ENCODE results near the gene DIS3L2. TPM values are rescaled to one million over a fixed set of nuclear protein-coding genes. Genes with fewer than 3 reads are reported as not detected.

DIS3L2 gene
- total RNA-seq, 1 donor: 24.9 TPM

DNA sequence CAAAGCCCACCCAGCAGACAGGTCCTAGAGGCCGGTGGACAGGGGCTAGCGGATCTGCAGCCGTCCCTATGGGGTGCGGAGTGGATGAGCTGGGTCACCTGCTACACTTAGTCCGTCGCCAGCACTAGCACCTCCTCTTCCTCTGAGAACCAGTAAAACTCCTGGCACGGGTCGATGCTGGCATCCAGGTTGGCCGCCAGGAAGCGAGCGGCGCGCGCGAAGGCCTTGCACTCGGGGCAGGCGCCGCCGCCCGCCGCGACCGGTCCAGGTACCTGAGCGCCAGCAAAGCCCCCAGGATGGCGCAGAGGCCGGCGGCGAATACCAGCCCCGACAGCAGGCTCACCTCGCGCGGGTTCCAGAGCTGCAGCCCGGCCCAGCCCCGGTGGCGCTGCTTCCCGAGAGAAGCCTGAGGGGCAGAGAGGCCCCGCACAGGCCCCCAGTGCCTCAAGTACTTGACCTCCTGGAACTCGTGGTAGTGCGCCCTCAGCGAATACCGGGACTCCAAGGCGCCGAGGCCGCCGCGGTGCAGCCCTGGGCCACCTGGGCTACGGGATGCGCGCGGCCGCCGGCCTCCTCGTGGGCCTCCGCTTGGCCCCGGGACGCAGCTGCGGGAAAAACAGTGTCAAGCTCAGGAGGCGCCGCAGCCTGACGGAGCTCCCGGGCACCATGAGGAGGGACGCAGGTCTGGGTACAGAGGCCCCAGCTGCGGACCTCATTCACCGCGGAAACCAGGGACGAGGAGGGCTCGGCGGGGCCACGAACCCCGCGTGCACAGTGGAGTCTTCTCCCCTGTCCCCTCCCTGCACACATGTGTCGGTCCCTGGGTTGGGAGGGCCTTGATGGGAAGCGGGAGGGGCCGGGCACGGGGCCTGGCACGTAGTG lies 389.5 kb downstream of the DIS3L2 start:
- no peak for DNase-seq (ENCODE audit: low read depth)
- H3K4me3 ChIP-seq (ENCODE audit: low read depth, low read length): no peak overlapping the region
- TF ChIP-seq, protein P1, sequence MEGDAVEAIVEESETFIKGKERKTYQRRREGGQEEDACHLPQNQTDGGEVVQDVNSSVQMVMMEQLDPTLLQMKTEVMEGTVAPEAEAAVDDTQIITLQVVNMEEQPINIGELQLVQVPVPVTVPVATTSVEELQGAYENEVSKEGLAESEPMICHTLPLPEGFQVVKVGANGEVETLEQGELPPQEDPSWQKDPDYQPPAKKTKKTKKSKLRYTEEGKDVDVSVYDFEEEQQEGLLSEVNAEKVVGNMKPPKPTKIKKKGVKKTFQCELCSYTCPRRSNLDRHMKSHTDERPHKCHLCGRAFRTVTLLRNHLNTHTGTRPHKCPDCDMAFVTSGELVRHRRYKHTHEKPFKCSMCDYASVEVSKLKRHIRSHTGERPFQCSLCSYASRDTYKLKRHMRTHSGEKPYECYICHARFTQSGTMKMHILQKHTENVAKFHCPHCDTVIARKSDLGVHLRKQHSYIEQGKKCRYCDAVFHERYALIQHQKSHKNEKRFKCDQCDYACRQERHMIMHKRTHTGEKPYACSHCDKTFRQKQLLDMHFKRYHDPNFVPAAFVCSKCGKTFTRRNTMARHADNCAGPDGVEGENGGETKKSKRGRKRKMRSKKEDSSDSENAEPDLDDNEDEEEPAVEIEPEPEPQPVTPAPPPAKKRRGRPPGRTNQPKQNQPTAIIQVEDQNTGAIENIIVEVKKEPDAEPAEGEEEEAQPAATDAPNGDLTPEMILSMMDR (IDR thresholded peaks at IDR 0.05; ENCODE audit: insufficient read depth, low read length): no peak

DNA sequence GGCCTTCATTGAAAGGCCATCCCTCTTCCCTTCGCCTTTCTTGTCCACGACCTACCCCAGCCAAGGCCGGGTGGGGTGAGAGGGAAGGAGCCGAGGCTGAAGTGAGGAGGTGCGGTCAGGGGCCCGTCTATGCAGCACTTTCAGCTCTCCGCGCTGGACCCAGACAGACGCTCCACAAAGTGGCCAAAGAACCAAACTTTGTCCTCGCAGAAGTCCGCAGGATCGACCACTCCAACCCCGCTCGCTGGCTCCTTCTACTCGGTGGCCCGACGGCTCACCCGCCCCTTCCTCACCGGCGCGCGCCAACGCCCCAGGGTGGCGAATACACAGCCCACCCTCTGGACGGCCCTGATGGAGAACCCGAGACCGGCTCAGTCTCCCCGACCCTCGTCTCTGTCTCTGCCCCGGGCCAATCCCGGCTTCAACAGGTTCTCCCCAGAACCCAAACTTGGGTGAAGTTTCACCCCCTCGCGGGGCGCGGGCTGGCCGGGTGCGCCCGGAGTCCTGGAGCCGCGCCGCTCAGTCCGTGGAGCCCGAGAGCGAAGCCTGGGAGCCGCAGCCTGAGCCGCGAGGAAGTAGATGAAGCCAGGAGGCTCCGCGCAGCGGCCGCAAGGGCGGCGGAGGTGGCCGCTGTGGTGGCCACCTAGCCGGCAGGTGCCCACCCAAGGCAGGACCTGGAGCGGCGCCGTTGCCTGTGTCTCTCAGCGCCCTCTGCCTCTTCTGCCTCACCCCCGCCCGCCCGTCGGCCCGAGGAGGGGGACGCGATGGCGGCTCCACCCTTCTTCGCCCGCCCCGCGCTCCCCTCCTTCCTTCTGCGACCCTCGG lies 390.4 kb downstream of the DIS3L2 start:
- no peak for DNase-seq (ENCODE audit: low read depth)
- TF ChIP-seq, protein P1 (IDR thresholded peaks at IDR 0.05; ENCODE audit: insufficient read depth, low read length): no peak
- no peak overlapping the region for H3K4me3 ChIP-seq (ENCODE audit: low read depth, low read length)

DNA sequence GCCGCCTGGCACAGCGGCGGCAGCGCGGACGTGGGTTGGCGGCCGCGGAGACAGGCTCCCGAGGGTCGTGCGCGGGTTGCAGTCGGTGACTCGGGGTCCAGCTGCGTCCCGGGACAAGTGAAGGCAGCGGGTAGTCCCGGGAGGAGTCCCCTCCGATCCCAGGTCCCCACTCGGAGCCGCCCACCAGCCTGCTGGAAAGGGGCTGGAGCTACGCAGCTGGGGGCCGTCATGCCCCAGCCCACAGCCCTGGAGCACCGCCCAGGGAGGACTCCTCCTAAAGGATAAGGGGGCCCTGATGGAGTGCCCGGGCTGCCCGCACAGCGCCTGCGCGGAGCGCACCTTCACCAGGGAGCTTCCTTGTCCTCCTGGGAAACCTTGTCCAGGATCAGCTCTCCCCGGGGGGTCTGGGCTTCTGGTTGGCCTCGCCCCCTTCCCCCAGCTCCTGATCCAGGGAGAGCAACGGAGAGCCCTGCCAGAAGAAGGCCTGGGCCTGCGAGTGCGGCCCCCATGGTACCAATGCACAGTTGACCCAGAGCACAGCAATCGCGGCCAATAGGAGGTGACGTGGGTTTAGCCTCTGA lies 391.1 kb downstream of the DIS3L2 start:
- DNase-seq (ENCODE audit: low read depth): no peak
- TF ChIP-seq, protein P1 (IDR thresholded peaks at IDR 0.05; ENCODE audit: insufficient read depth, low read length): no peak
- H3K4me3 ChIP-seq (ENCODE audit: low read depth, low read length): no peak overlapping the region

DNA sequence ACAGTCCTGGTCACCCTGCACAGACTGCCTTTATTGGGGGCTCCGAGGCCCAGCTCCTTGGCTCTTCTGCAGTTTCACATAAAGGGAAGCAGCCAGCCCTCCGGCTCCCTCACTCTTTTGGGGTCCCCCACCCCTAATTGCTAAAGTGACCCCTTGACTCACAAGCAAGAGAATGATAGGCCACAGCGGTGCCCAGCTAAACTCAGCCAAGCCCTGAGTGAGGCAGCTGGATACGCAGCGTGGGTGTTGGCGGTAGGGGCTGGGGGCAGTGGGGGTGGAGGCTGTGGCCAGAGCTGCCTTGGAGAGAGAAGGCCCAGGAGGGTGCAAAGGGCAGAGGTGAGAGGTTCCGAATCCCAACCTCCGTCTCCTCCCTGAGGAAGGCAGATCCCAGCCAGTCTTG lies 391.6 kb downstream of the DIS3L2 start:
- TF ChIP-seq, protein P1 (IDR thresholded peaks at IDR 0.05; ENCODE audit: insufficient read depth, low read length): no peak

DNA sequence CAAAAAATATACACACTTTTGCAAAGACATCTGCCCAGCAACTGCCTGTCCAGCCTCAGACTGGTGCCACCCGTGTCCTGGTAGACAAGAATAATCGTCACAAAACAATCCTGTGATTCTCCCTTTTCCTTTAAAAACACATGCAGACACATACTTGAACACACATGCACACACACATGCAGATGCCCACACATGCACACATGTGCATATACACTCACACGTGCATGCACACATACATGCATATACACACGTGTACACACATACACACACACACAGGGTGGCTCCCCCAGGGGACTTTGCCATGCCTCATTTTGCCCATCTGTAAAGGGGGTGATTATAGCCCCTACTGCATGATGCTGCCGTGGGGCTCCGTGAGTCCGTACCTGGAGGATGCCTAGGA lies 392.1 kb downstream of the DIS3L2 start:
- no peak for DNase-seq (ENCODE audit: low read depth)

More for the DNA sequence above, 391.6 kb downstream of the DIS3L2 start:
- DNase-seq (ENCODE audit: low read depth): no peak
- H3K4me3 ChIP-seq (ENCODE audit: low read depth, low read length): no peak overlapping the region

DNA sequence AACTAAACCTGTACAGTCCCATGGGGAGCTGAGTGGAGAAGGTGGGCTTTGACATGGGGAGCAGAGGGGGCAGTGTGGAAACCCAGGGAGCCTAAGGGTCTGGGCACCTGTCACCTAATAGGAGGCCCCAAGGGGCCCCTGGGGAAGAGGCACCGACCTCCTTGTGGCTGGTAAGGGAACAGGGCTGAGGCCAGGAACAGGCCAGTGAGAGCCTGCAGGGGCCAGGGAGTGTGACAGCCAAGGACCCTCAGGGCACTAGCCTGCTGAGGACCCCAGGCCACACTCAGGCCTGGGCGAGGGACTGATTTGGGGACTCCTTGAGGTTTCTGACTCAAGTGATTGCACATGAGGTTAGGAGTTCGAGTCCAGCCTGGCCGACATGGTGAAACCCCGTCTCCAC lies 392.6 kb downstream of the DIS3L2 start:
- no peak for DNase-seq (ENCODE audit: low read depth)
- TF ChIP-seq, protein P1 (IDR thresholded peaks at IDR 0.05; ENCODE audit: insufficient read depth, low read length): no peak
- H3K4me3 ChIP-seq (ENCODE audit: low read depth, low read length): no peak overlapping the region

More for the DNA sequence above, 392.1 kb downstream of the DIS3L2 start:
- TF ChIP-seq, protein P1 (IDR thresholded peaks at IDR 0.05; ENCODE audit: insufficient read depth, low read length): no peak
- no peak overlapping the region for H3K4me3 ChIP-seq (ENCODE audit: low read depth, low read length)

Data from fibroblast of the aortic adventitia (primary cell).